ENCODE measurements around the gene CPHXL2.

Gene CPHXL2

GRCh38 chr16:75628351-75628750 is 48.5 kb downstream of the CPHXL2 start:
- H3K36me3 ChIP-seq (ENCODE audit: control insufficient read depth in 2 of 2, insufficient read depth in 1 of 2, low read length in 2 of 2), result peaks cover 9 to 75% of the 10 kb centered on the region in 2 experiments; a peak in 2 of 3 replicates
- no peaks in the 10 kb centered on the region; the same call in 1 of the 2 replicates for H3K4me1 ChIP-seq (ENCODE audit: control insufficient read depth, insufficient read depth, low read length)
- CTCF ChIA-PET, result interaction anchor here (0.6 kb wide), 1 partner anchor 142 kb away, joined by 5 read pairs; no protein-coding TSS in a partner anchor
- no peaks in the 10 kb centered on the region for H3K9me3 ChIP-seq (ENCODE audit: control insufficient read depth, insufficient read depth, low read depth, low read length)
- TF ChIP-seq ZNF677 (tag by site-specific recombination; IDR thresholded peaks at IDR 0.05) (no peak), ZNF580 (tag by site-specific recombination; IDR thresholded peaks at IDR 0.05) (no peak), ZNF555 (tag by site-specific recombination; conservative IDR thresholded peaks at IDR 0.05) (no peak), ZNF549 (tag by site-specific recombination; IDR thresholded peaks at IDR 0.05) (no peak), ZNF747 (tag by site-specific recombination; IDR thresholded peaks at IDR 0.05) (no peak), PATZ1 (tag by site-specific recombination; IDR thresholded peaks at IDR 0.05) (no peak), ZNF391 (tag by site-specific recombination; IDR thresholded peaks at IDR 0.05; ENCODE audit: borderline replicate concordance, low read depth) (no peak), ZNF529 (tag by site-specific recombination; IDR thresholded peaks at IDR 0.05; ENCODE audit: insufficient replicate concordance) (no peak), ZNF280C (tag by site-specific recombination; IDR thresholded peaks at IDR 0.05) (no peak)
- H3K4me3 ChIP-seq (ENCODE audit: low read depth, low read length), result no peak overlapping the region
- H3K27ac ChIP-seq (ENCODE audit: extremely low read depth, low read depth, low read length), result no peak overlapping the region
- POLR2A ChIA-PET, result interaction anchor here (1.3 kb wide), 1 partner anchor 19 kb away, joined by 3 read pairs; the partner anchor contains the start of genes KARS1 and TERF2IP

- ChIA-PET CTCF (interaction anchor here (0.6 kb wide), 1 partner anchor 143 kb away, joined by 5 read pairs; no protein-coding TSS in a partner anchor), POLR2A (interaction anchor here (1.3 kb wide), 1 partner anchor 20 kb away, joined by 3 read pairs; the partner anchor contains the start of genes KARS1 and TERF2IP)
- Histone ChIP-seq H3K4me1 (ENCODE audit: control insufficient read depth, insufficient read depth, low read length) (no peaks in the 10 kb centered on the region; the same call in 1 of the 2 replicates), H3K4me3 (ENCODE audit: low read depth, low read length) (no peak overlapping the region), H3K9me3 (ENCODE audit: control insufficient read depth, insufficient read depth, low read depth, low read length) (no peaks in the 10 kb centered on the region), H3K36me3 (ENCODE audit: control insufficient read depth in 2 of 2, insufficient read depth in 1 of 2, low read length in 2 of 2) (peaks cover 8 to 71% of the 10 kb centered on the region in 2 experiments; a peak in 2 of 3 replicates), H3K27ac (ENCODE audit: extremely low read depth, low read depth, low read length) (no peak overlapping the region)
- TF ChIP-seq TCF7L2 (IDR thresholded peaks at IDR 0.05; ENCODE audit: borderline replicate concordance, low read depth, low read length) (no peak), ZNF561 (tag by site-specific recombination; IDR thresholded peaks at IDR 0.05; ENCODE audit: borderline replicate concordance) (no peak), ZSCAN23 (tag by site-specific recombination; IDR thresholded peaks at IDR 0.05) (no peak), ZNF626 (tag by site-specific recombination; IDR thresholded peaks at IDR 0.05) (no peak), KLF8 (tag by site-specific recombination; IDR thresholded peaks at IDR 0.05) (no peak), CTCF (tag by site-specific recombination; IDR thresholded peaks at IDR 0.05) (no peak)
Measured at GRCh38 chr16:75627851-75628250, 49.0 kb downstream of the CPHXL2 start.
